Stimulated activated CD8-positive, alpha-beta memory T cell treated with anti-CD3 and anti-CD28 coated beads, Interleukin-15, amount 100 ng/mL, for 48 hours (primary cell): ENCODE data around the gene RAI1.

Experiments used
- DNase-seq, 2 donors: peaks; one replicate each; pipeline ENCODE4 v3.0.0-alpha.2; 2020; ENCODE audit warnings: low read depth in 2 of 2

The RAI1 gene

GRCh38 chr17:17749025-17749772, 67.9 kb downstream of the RAI1 start:
- DNase-seq, result no peak

GRCh38 chr17:17749921-17750320, 68.7 kb downstream of the RAI1 start:
- DNase-seq, result peak in 1 of 2 donors; percentile 23

- DNase-seq, result peak in 1 of 2 donors; percentile 31
These were observed 69.6 kb downstream of the RAI1 start for GRCh38 chr17:17750881-17751280.

- no peak for DNase-seq
These were observed 70.3 kb downstream of the RAI1 start for GRCh38 chr17:17751489-17752088.

DNA sequence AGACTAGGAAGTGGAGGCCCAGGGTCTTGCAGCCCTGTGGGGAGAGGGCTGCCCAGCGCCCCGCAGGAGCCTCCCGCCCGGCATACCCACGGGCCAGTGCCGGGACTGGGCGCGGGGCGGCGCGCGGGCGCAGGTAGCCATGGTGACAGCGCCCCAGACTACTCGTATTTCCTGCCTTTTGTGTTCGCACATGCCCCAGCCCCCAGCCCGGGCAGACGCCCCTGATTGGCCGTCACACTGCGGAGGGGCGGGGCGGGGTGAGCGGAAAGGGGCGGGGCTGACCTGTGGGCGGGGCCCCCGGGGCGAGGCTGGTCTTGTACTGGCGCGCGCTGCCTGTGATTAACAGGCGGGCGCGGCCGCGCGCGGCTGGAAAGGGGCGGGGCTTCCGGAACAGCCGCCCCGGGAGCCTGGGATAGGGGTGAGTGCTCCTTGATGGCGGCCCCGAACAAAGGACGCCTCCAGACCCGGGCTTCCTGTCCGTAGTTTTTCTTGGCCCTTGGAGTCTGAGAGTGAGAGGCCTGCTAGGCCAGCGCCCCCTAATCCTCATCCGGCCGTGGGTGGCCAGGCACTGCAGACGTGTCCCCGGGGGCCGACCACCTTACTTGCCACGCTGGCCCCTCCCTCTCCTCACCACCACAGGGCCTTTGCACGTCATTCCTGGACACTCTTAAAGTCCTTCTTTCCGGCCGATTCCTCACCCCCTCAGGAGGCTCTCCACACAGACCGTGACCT, 71.0 kb downstream of the RAI1 start:
- peak; percentile 96 to 97 for DNase-seq

DNA sequence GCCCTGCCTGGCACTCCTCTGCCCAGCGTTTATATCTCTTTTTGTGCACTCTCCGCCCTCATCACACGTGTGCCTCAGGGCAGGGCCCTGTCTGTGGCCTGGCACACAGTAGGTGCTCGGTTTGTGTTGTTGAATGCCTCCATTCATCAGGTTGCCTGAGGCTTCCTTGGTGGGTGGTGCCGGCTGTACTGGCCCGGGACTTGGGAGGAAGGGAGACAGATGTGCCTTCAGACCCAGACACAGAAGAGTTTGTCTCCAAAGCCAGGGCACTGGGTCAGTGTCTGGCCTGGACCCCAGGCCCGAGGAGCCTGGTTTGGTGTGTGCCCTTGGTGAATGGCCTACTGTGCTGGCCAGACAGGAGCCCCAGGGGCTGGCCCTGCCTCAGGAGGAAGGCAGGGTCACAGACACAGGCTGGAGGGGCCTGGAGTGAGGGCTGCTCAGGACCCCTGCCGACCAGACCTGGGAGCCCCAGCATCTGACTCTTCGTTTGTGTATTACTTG, 71.6 kb downstream of the RAI1 start:
- no peak for DNase-seq

DNA sequence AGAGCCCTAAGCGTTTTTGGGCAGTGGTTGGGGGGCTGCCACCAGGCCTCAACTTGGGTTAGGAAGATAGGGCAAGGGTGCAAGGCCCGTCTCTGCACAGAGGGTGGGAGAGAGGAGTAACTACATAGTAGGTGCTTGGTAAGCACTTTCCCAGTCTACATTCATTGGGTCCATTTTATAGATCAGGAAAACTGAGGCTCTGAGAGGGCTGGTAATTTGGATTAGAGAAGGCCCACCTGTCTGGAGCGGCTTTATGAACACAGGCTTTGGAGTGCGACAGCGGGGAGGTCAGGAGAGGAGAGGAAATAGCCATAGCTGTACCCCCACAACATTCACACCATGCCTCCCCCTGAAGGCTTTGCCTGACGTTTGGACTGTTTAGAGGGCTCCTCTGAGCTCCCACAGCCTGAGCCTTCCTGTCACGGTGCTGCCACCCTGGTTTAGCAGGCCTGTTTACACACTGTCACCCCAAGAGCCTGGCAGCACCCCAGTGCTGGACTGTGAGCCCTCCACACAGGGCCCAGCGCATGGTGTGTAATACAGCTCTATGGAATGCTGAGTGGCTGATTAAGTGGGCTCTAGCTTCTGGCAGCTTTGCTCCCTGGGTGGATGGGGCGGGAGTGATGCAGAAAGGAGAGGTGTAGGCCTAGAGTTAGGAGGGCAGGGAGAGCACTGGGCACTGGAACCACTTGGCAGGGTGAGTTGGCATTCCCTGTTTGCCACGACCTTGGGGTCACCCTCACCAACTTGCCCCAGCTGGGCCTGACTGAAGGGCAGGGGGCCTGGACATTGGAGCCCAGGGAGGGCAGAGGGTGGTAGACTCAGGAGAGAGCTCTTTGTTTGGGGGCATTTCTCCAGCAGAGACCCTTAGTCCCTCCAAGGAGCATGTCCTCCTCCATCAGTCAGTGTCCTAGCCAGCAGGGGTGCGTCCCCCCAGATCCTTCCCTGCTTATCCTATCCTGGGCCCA, 73.7 kb downstream of the RAI1 start:
- DNase-seq, result no peak

DNA sequence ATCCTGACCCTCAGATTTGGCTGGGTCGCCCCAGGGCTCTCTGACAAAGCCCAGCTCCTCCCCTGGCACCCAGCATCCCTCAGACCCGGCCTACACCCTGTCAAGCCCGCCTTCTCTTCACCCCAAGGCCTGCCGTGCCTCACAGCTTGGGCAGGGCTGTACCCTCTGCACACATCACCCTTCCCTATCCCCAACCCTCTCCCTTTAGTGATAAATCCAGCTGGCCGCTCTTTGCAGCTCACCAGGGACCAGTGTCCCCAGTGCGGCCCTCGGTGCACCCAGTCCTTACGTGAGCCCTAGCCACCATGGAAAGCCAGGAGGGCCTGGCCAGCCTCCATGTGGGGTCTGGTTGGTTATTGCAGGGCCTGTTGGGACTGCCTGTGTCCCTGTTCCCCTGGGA, 74.5 kb downstream of the RAI1 start:
- no peak for DNase-seq

GRCh38 chr17:17757391-17757791, 76.1 kb downstream of the RAI1 start:
- no peak for DNase-seq

DNA sequence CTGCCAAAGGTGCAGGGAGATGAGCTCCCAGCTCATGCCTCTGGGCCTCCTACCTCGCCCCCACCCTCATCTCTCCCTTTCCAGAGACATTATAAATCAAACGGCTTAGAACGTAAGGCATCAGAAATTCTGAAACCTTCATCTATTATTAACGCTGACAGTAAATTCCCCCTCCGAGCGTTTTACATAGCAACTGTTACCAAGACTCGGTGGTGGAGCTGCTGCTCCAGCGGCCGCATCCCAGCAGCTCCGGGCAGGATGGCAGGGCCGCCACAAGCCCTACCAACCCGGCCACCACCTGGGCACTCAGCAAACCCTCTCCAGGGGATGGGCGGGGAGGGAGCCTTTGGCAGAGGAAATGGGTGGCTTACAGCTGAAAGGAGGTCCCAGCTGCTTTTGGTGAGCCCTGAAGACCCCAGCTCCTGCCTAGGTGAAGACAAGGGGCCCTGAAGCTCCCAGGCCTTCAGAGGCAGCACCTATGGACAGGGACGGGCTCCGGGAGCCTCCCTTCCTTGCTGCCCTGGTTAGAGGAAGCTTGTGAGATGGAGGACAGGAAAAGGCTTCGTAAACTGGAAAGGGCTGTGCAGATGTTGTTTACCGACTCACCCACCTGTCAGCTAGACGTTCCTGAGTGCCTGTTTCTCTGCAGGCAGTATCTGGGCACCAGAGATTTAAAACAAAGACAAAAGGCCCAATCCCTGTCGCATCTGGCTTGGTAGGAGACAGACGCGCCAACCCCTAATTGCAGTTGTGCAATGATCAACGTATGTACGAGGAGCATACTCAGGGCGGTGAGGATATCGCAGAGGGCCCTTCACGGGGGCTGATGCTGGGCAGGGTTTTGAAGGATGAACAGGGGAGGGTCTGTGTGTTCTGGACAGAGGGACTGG, 76.9 kb downstream of the RAI1 start:
- DNase-seq, result no peak

- no peak for DNase-seq
These were observed 77.8 kb downstream of the RAI1 start for GRCh38 chr17:17758941-17759563.

- no peak for DNase-seq
These were observed 79.1 kb downstream of the RAI1 start for GRCh38 chr17:17760350-17760749.

DNA sequence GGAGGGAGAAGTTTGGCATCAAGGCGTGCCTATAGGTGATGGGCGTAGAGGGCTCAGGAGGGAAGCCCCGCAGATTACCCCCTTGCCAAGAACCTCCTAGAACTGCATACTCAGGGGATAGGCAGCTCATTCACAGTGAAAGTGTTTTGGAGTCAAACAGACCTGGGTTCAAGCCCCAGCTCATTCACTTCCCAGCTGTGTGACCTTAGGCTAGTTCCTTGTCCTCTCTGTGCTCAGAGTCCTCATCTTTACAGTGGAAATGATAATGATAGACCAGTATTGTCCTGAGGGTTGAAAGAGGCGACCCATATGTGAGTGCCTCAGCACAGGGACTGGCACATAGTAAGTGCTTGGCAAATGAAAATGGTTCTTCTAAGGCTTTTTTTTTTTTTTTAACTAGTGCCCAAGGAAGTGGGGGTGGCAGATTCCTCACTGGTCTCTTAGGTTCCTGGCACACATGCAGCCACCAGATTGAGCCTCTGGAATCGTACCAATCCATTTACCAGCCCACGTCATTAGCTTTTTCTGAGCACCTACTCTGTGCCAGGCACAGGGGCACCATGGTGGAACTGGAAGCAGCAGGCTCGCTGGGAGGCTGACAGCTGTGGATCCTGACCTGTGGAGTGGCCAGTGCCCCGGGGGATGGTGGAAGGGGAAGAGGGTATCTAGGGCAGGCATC, 79.8 kb downstream of the RAI1 start:
- DNase-seq, result no peak

GRCh38 chr17:17761894-17762743, 80.9 kb downstream of the RAI1 start:
- no peak for DNase-seq

- no peak for DNase-seq
These were observed 81.5 kb downstream of the RAI1 start for GRCh38 chr17:17762744-17763105.

- no peak for DNase-seq
These were observed 81.9 kb downstream of the RAI1 start for GRCh38 chr17:17763136-17763535.

GRCh38 chr17:17763734-17764133, 82.5 kb downstream of the RAI1 start:
- no peak for DNase-seq

GRCh38 chr17:17765359-17766076, 84.3 kb downstream of the RAI1 start:
- DNase-seq, result no peak
